Heart left ventricle (tissue), 16 donors: ENCODE measurements around the gene RPLP2. TPM values are rescaled to one million over a fixed set of nuclear protein-coding genes. Genes with fewer than 3 reads are reported as not detected.

Experiments used
- ATAC-seq, 4 donors: fragments of 200-7000 bp; cut with Tn5 transposase; one replicate each; pipeline ENCODE4 v1.9.1; 2020 to 2022; ENCODE audit warnings: moderate library complexity in 4 of 4, mild to moderate bottlenecking in 3 of 4, moderate number of reproducible peaks in 1 of 4
- DNase-seq, 5 donors: peaks; one replicate each; pipeline ENCODE4 v3.0.0-alpha.2; 2020
- H3K27ac ChIP-seq, 12 donors: fragments of 200-600 bp; sonication (generic) in 4 of 12; one replicate each; pipeline versions ENCODE4 v1.5.0 to v1.8.0; 2016 to 2022; ENCODE audit warnings: mild to moderate bottlenecking in 2 of 12
- H3K27me3 ChIP-seq, 9 donors: fragments of 200-600 bp; sonication (generic) in 2 of 9; one replicate each; pipeline versions ENCODE4 v1.5.1 to v1.8.0; 2016 to 2022; ENCODE audit warnings: mild to moderate bottlenecking in 3 of 9
- H3K36me3 ChIP-seq, 9 donors: fragments of 200-600 bp; sonication (generic) in 2 of 9; one replicate each; pipeline versions ENCODE4 v1.5.0 to v1.8.0; 2018 to 2022; ENCODE audit warnings: mild to moderate bottlenecking in 2 of 9
- H3K4me1 ChIP-seq, 12 donors: fragments of 200-600 bp; sonication (generic) in 4 of 12; one replicate each; pipeline versions ENCODE4 v1.5.0 to v1.8.0; 2016 to 2022; ENCODE audit warnings: mild to moderate bottlenecking in 3 of 12
- H3K4me3 ChIP-seq, 12 donors: fragments of 200-600 bp; sonication (generic) in 4 of 12; one replicate each; pipeline versions ENCODE4 v1.5.0 to v1.8.0; 2017 to 2022; ENCODE audit warnings: mild to moderate bottlenecking in 9 of 12, moderate library complexity in 4 of 12
- H3K9me3 ChIP-seq, 12 donors: fragments of 200-600 bp; sonication (generic) in 4 of 12; one replicate each; pipeline versions ENCODE4 v1.5.0 to v1.8.0; 2016 to 2022; ENCODE audit warnings: mild to moderate bottlenecking in 1 of 12
- CTCF ChIP-seq, 12 donors: fragments of 200-600 bp; sonication (generic) in 4 of 12; IDR thresholded peaks; one replicate each; pipeline versions ENCODE4 v1.5.0 to v1.8.0; 2018 to 2022; ENCODE audit warnings: antibody characterized with exemption in 12 of 12, mild to moderate bottlenecking in 5 of 12
- POLR2A ChIP-seq, 2 donors: fragments of 450-650 bp; IDR thresholded peaks; one replicate each; pipeline ENCODE4 v1.6.1; 2017; ENCODE audit warnings: antibody characterized with exemption in 2 of 2, mild to moderate bottlenecking in 2 of 2, moderate library complexity in 2 of 2
- WGBS, 4 donors: extraction: QIAGEN DNeasy Blood & Tissue Kit in 2 of 4; methylation state at CpG; one replicate each; pipeline versions ENCODE4 v1.1.5 to v1.1.7; 2013 to 2018; 5-methylcytosine and 5-hydroxymethylcytosine counted together
- intact Hi-C, 10 donors: fragments of 100-400 bp; cut with DNase I; formaldehyde crosslinking; loops; one replicate each; pipeline versions ENCODE4 v1.11.1 to v1.14.2; 2022
- polyA plus RNA-seq, 2 donors: library from polyadenylated mRNA; stranded (reverse); fragments of 200-250 nt; gene quantifications; one replicate each; pipeline ENCODE4 v1.2.3, GENCODE V29; 2013
- total RNA-seq, 9 donors: library from RNA; depleted of rRNA in 2 of 9; stranded (reverse); fragments of >200 nt in 2 of 9; fragmentation: NEBNext Ultra II Directional in 3 of 9; extraction: Animal tissue kit (Norgen Biotek cat#: 25700) in 3 of 9; gene quantifications; one replicate each; pipeline versions ENCODE4 v1.1.0 to v1.2.4, GENCODE V29; 2016 to 2023
- donor health status: ischemic (EF 13 %, LVEDD 7.1; RV severe dilation, severe dysfunction).
- donor health status: healthy with polysubstance abuse.
- donor health status: DM: no; HTN: yes; CAD: no.
- donor health status: DM: no; HTN: no; CAD: no.
- donor health status: ischemic (EF 25% LVEDD 6.9; RV normal size, moderate dysfunction).
- donor health status: ischemic (EF 25% LVEDD 5.7; RV mildly dilated, moderate dysfunction).
- donor health status: healthy.
- donor health status: DM: yes; HTN: yes; CAD: no.
- donor health status: ischemic (EF 35%, LVEDD 5.7; RV mildly dilated, moderate dysfunction).
- donor health status: nonischemic (EF 11% LVEDD 7.7; RV severe dilation, severe dysfunction).
- donor health status: DM: yes; HTN: yes; CAD: no.
- donor health status: PGD.
- donor health status: ischemic (EF 29% LVEDD 5.4; RV normal size, mild dysfunction).
- donor health status: nonischemic (EF 23%, LVEDD 6.1; RV moderate dilation, normal function).

Gene RPLP2
- total and polyA plus RNA-seq, 11 donors, result 236 to 1,652 (median 969) TPM

- 46 to 57% (median 50%) methylated on average over 5 of the region's 5 CpGs for WGBS, 4 donors
- Histone ChIP-seq H3K27ac (peak within 1 kb of the TSS; percentile 71 to 91 (median 83)), H3K36me3 (peaks cover 0 to 29% (median 24%) of the 10 kb centered on the region in 9 donors), H3K27me3 (peaks cover 0 to 39% (median 0%) of the 10 kb centered on the region in 9 donors), H3K4me3 (peak within 1 kb of the TSS; percentile 39 to 69 (median 60)), H3K4me1 (peaks cover 0 to 78% (median 61%) of the 10 kb centered on the region in 12 donors), H3K9me3 (no peaks in the 10 kb centered on the region)
- intact Hi-C loops, result no loop called here
- no peak for TF ChIP-seq CTCF (IDR thresholded peaks at IDR 0.05)
- TF ChIP-seq POLR2A (IDR thresholded peaks at IDR 0.05), result no peak
- no peak for ATAC-seq
- DNase-seq, result no peak
Measured at GRCh38 chr11:827897-828192, 18.1 kb downstream of the RPLP2 start, which contains the start of gene CRACR2B. TSS of gene CRACR2B (plus strand) at chr11:827919. CDS start at chr11:828608, 689 bp downstream.

DNA sequence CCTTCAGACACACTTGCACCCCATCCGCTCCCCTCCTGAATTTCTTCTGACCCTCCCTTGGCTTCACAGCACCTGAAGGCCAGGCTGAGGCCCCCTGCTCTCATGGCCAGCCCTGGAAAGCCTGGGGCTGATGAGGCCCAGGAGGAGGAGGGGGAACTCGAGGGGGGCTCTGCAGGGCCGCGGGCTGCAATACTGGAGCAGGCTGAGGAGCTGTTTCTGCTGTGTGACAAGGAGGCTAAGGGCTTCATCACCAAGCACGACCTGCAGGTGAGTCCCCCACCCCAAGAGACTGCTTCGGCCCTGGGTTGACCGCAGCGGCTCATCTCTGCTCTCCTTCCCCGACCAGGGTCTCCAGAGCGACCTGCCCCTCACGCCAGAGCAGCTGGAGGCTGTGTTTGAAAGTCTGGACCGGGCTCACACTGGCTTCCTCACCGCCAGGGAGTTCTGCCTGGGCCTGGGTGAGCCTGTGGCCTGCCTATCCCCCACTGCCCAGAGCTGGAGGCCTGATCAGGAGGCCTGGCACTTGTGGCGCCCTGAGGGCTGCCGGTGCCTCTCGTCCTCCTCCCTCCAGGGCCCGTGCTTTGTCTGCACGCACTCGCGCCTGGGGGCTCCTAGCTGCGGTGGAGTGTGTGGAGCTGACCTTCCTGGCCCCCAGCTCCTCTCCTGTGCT, 18.9 kb downstream of the RPLP2 start:
- Histone ChIP-seq H3K27ac (peak overlapping the region; percentile 71 to 91 (median 83)), H3K36me3 (peaks cover 0 to 21% (median 18%) of the 10 kb centered on the region in 9 donors), H3K27me3 (peaks cover 0 to 39% (median 0%) of the 10 kb centered on the region in 9 donors), H3K4me3 (peak overlapping the region; percentile 1 to 59 (median 50)), H3K4me1 (peaks cover 0 to 77% (median 63%) of the 10 kb centered on the region in 12 donors), H3K9me3 (no peaks in the 10 kb centered on the region)
- intact Hi-C loops, result no loop called here
- no peak for TF ChIP-seq CTCF (IDR thresholded peaks at IDR 0.05)
- TF ChIP-seq POLR2A (IDR thresholded peaks at IDR 0.05), result no peak
- DNase-seq (no peak), ATAC-seq (no peak)
- WGBS, 4 donors, result 54 to 67% (median 63%) methylated on average over 14 to 21 of the region's 21 CpGs

GRCh38 chr11:829176-829846, 19.5 kb downstream of the RPLP2 start:
- intact Hi-C loops, result no loop called here
- no peak for TF ChIP-seq CTCF (IDR thresholded peaks at IDR 0.05)
- peak in 1 of 2 donors; percentile 26 for TF ChIP-seq POLR2A (IDR thresholded peaks at IDR 0.05)
- no peaks in the 10 kb centered on the region for H3K9me3 ChIP-seq
- peak overlapping the region; percentile 1 to 59 (median 50) for H3K4me3 ChIP-seq
- WGBS, 4 donors, result 23 to 49% (median 31%) methylated on average over 23 to 40 of the region's 40 CpGs
- ATAC-seq, result peak in 2 of 4 donors; percentile 2 to 36
- DNase-seq, result peak in 3 of 5 donors; percentile 60 to 68 (median 67)
- H3K27me3 ChIP-seq, result peaks cover 0 to 39% (median 0%) of the 10 kb centered on the region in 9 donors
- peak overlapping the region; percentile 71 to 91 (median 83) for H3K27ac ChIP-seq
- peaks cover 0 to 15% (median 12%) of the 10 kb centered on the region in 9 donors for H3K36me3 ChIP-seq
- H3K4me1 ChIP-seq, result peaks cover 6 to 83% (median 69%) of the 10 kb centered on the region in 12 donors

DNA sequence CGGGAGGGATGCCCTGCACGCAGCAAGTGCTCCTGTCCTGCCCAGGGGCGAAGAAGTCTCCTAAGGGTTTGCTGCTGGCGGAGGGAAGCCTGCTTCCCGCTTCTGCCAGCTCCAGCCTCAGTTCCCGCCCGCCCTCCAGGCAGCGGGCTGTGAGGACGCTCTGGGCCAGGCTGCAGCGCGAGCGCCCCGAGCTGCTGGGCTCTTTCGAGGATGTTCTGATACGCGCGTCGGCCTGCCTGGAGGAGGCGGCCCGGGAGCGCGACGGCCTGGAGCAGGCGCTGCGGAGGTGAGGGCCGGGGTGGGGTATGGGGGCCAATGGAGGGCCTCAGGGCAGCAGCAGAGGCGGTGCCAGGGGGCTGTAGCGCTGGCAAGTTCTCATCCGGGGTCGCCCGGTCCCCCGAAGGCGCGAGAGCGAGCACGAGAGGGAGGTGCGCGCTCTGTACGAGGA, 20.1 kb downstream of the RPLP2 start:
- DNase-seq (no peak), ATAC-seq (no peak)
- peaks cover 10 to 89% (median 75%) of the 10 kb centered on the region in 12 donors for H3K4me1 ChIP-seq

More for the DNA sequence above, 20.1 kb downstream of the RPLP2 start:
- no peaks in the 10 kb centered on the region for H3K9me3 ChIP-seq
- peak overlapping the region in 11 of 12 donors; percentile 28 to 59 (median 50) for H3K4me3 ChIP-seq
- intact Hi-C loops, result no loop called here
- H3K27me3 ChIP-seq, result peaks cover 0 to 39% (median 0%) of the 10 kb centered on the region in 9 donors
- peaks cover 0 to 9% (median 6%) of the 10 kb centered on the region in 9 donors for H3K36me3 ChIP-seq
- 3 to 7% (median 5%) methylated on average over 15 to 39 of the region's 39 CpGs for WGBS, 4 donors
- H3K27ac ChIP-seq, result peak overlapping the region; percentile 71 to 91 (median 83)
- no peak for TF ChIP-seq CTCF (IDR thresholded peaks at IDR 0.05)
- peak in 1 of 2 donors; percentile 64 for TF ChIP-seq POLR2A (IDR thresholded peaks at IDR 0.05)
